C4-2B (cell line): Measurements from ENCODE around the gene SOX12.

Source experiments
- ZFX ChIP-seq: fragments of 450-650 bp; IDR thresholded peaks from 2 replicates; pipeline ENCODE4 v1.6.1; 2017
- TF ChIP-seq, protein P1 (sequence below): fragments of 450-650 bp; conservative IDR thresholded peaks from 2 replicates; pipeline ENCODE4 v1.5.1; 2017; ENCODE audit warnings: mild to moderate bottlenecking

DNA sequence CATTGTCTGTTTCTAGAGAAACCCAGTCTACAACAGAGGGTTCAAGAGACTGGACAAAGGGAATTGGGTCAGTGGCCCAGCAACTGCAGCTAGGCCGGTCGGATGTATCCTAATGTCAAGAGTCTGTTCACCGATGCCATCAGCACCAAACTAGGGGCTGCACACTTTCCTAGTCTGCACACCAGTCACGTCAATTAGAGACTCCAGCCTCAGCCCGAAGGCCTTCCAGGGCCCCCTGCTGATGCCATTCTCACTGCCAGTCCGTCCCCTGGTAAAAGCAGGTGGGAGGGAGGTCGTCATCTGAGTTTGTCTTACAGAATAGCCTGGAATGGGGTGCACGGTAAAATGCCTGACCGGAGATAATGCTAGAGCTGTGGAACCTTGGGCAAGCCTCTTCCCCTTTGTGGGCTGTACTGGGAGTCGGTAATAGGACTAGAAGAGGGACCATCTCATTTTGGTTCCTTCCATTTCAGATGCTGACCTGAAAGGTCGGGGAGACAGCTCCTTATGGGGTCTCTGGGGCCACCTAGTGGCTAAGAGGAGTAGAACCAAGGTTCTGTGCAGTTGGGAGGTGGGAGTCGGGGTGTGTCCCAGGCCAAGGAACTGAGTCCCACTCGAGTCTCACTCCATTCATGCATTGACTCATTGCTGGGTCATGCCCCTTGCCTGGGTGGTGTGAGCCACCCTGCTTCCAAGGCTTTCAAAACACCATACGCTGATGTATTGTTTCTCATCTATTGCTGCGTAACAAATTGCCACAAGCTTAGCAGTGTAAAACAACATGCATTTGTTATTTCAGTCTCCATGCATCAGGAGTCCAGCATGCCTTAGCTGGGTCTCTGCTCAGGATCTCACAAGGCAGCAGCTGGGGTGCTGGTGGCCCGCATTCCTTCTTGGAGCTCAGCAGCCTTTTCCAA, 5.1 kb downstream of the SOX12 start:
- TF ChIP-seq, protein P1, sequence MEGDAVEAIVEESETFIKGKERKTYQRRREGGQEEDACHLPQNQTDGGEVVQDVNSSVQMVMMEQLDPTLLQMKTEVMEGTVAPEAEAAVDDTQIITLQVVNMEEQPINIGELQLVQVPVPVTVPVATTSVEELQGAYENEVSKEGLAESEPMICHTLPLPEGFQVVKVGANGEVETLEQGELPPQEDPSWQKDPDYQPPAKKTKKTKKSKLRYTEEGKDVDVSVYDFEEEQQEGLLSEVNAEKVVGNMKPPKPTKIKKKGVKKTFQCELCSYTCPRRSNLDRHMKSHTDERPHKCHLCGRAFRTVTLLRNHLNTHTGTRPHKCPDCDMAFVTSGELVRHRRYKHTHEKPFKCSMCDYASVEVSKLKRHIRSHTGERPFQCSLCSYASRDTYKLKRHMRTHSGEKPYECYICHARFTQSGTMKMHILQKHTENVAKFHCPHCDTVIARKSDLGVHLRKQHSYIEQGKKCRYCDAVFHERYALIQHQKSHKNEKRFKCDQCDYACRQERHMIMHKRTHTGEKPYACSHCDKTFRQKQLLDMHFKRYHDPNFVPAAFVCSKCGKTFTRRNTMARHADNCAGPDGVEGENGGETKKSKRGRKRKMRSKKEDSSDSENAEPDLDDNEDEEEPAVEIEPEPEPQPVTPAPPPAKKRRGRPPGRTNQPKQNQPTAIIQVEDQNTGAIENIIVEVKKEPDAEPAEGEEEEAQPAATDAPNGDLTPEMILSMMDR: peak; percentile 84
- no peak for TF ChIP-seq ZFX
